GM12875 (cell line): ENCODE results near the gene TMEM218.
"Not testable (repeated sequence)": the region's sequence is repeated elsewhere in the genome, so short reads cannot be mapped to it uniquely, and the experiment has no call there.

ENCODE experiments used
- H3K4me3 ChIP-seq: one replicate; pipeline ENCODE4 v1.5.1; 2011; ENCODE audit warnings: low read depth, low read length, control low read depth
- CTCF ChIP-seq: IDR thresholded peaks from 2 replicates; pipeline ENCODE4 v1.5.1; 2011; ENCODE audit warnings: low read depth, mild to moderate bottlenecking, control low read depth, inconsistent platforms, low read length, moderate library complexity, borderline replicate concordance; ENCODE audit not compliant: insufficient read depth

TMEM218 gene

GRCh38 chr11:125091877-125092664, 19.4 kb downstream of the TMEM218 start:
- TF ChIP-seq CTCF: no peak
- no peak overlapping the region for H3K4me3 ChIP-seq

DNA sequence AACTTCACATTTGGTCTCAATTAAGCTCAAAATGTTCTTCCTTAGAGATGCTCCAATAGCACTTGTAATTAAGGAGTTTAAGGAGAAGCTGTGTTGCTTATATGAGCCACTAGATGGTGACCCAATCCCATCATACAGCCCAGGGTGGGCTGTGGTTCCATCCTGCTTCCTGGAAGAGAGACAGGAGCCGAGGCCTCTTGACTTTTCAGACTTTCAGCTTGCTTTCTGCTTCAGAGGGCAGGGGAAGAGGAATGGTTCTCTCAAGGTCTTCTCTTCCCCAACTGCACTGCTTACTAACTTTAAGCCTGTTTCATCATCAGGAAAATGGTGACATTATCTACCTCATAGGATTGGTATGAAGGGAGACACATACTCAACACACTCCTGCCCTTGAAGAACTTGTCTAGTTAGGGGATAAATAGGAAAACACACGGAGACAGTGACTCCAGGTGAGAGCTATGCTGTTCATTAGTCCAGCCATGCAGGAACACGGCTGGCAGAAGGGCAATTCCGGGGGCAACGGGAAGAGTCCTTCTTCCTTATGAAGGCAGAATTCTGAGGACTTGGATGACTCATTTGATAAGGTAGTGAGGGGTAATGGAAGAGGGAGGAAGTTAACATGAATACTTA, 20.1 kb downstream of the TMEM218 start:
- peak; percentile 40; the same call in 1 of the 2 replicates for TF ChIP-seq CTCF
- no peak overlapping the region for H3K4me3 ChIP-seq

- no peak overlapping the region for H3K4me3 ChIP-seq
- no peak for TF ChIP-seq CTCF
These were observed 20.6 kb downstream of the TMEM218 start for GRCh38 chr11:125090816-125091215.

DNA sequence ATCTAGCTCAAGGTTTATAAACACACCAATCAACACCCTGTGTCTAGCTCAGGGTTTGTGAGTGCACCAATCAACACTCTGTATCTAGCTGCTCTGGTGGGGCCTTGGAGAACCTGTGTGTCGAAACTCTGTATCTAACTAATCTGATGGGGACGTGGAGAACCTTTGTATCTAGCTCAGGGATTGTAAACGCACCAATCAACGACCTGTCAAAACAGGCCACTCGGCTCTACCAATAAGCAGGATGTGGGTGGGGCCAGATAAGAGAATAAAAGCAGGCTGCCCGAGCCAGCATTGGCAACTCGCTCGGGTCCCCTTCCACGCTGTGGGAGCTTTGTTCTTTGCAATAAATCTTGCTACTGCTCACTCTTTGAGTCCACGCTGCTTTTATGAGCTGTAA, 21.3 kb downstream of the TMEM218 start:
- H3K4me3 ChIP-seq: not testable (repeated sequence)

DNA sequence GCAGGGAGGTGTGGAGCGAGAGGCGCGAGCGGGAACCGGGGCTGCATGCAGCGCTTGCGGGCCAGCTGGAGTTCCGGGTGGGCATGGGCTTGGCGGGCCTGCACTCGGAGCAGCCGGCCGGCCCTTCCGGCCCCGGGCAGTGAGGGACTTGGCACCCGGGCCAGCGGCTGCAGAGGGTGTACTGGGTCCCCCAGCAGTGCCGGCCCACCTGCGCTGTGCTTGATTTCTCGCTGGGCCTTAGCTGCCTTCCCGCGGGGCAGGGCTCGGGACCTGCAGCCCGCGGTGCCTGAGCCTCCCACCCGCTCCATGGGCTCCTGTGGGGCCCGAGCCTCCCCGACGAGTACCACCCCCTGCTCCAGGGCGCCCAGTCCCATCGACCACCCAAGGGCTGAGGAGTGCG, 21.9 kb downstream of the TMEM218 start:
- H3K4me3 ChIP-seq: not testable (repeated sequence)

DNA sequence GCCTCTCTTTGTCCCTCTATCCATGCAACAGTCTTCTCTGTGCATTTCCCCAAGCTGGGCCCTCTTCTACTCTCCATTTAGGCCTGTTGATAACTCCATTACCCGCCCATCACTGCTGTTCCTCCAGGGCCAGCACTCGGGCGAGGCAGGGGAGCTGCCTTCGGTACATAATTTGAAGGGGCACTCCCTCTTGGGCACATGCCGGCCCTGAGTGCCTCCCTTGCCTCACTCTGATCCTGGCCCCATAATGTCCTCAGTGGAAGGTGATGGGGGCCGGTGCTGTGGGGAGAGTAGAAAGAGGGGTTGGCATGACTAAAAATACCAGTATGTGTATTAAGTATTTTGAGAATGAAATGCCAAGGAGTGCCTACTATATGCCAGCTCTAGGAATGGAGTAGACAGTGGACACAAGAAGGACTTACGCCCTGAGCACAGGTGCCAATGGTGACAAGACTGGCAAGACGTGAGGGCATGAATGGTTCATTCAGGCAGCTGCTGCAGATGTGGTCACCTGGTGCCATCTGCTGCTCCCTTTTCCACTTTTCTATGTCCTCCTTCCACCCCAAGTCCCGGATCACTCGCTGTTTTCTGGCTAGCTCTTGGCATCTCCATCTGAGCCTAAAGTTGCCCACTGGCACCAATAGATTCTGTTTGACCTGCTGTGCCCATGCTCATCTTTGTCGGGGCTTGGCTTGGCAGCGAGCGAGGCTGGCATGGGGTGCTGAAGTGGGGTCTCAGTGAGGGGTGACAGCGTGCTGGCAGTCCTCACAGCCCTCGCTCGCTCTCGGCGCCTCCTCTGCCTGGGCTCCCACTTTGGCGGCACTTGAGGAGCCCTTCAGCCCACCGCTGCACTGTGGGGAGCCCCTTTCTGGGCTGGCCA, 22.6 kb downstream of the TMEM218 start:
- no peak overlapping the region for H3K4me3 ChIP-seq
- TF ChIP-seq CTCF: no peak

DNA sequence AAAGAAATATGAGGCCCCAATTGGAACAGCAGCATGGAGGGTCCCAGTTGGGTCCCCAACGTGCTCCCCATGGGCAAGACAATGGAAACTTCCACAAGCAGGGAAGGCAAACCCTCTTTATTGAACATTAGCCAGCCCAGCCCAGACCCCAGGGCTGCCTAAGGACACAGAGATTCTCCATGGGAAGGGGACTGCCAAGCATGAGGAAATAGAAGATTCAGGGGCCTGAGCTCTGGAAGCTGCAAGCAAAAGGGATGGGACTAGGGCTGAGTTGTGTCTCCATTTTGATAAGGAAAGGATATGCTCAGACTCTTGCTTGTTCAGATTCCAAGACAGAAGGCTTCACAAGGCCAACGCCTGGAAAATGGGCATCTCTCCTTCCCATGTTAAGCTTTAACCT, 23.3 kb downstream of the TMEM218 start:
- H3K4me3 ChIP-seq: no peak overlapping the region
- no peak for TF ChIP-seq CTCF
